ENCODE results near the gene DENND2D.

The DENND2D gene

DNA sequence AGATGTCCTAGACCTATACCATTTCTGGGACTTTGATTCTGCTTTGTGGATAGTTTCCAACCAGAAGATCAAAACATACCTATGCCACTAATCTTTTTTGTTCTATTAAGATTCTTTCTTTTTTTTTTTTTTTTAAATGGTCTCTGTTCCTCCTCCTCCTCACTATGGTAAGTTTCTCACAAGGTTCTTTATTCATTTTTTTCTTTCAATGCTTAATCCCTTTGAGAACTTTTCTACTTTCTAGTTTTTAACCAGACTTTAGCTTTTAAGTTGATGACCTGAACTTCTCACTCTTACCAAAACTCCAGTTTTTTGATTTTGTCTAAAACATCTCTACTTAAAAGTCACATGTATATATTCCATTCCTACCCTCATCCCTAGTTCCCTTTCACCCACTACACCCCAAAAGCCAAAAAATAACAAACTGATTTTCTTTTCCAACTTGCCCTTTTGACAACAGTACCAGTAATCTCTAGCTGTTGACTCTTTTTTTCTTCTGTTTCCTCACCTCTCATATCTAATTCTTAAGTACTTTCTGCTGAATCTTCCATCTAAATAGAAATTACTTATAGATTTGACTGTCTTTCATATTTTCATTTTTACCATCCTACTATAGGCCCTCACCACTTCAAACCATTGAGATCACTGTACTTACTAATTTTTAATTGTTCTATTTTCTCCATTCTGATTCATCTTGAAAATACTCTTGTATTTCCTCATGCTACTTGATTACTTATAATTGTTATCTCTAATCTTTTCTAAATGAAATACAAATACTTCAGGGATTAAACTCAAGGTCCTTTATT lies 54.3 kb downstream of the DENND2D start:
- Histone ChIP-seq H3K27ac (ENCODE audit: low read depth, low read length) (no peak overlapping the region), H4K20me1 (ENCODE audit: control insufficient read depth, insufficient read depth, low read depth, low read length) (peaks cover 8% of the 10 kb centered on the region), H3K4me1 (ENCODE audit: control insufficient read depth, low read length) (peaks cover 21% of the 10 kb centered on the region), H3K36me3 (ENCODE audit: control insufficient read depth, low read length) (peaks cover 72% of the 10 kb centered on the region), H3K79me2 (ENCODE audit: control insufficient read depth, low read length) (peaks cover 100% of the 10 kb centered on the region), H3K9me2 (replicated peaks; ENCODE audit: control insufficient read depth, low read length) (no peaks in the 10 kb centered on the region), H3K4me3 (ENCODE audit: low read length) (no peak overlapping the region), H3K9me3 (ENCODE audit: control insufficient read depth, insufficient read depth, low read length) (no peaks in the 10 kb centered on the region), H3K4me2 (ENCODE audit: low read length) (no peak overlapping the region), H3K27me3 (ENCODE audit: control insufficient read depth, low read length) (no peaks in the 10 kb centered on the region), H3F3A (ENCODE audit: control insufficient read depth, insufficient read depth) (no peaks in the 10 kb centered on the region)
- TF ChIP-seq, protein P1, sequence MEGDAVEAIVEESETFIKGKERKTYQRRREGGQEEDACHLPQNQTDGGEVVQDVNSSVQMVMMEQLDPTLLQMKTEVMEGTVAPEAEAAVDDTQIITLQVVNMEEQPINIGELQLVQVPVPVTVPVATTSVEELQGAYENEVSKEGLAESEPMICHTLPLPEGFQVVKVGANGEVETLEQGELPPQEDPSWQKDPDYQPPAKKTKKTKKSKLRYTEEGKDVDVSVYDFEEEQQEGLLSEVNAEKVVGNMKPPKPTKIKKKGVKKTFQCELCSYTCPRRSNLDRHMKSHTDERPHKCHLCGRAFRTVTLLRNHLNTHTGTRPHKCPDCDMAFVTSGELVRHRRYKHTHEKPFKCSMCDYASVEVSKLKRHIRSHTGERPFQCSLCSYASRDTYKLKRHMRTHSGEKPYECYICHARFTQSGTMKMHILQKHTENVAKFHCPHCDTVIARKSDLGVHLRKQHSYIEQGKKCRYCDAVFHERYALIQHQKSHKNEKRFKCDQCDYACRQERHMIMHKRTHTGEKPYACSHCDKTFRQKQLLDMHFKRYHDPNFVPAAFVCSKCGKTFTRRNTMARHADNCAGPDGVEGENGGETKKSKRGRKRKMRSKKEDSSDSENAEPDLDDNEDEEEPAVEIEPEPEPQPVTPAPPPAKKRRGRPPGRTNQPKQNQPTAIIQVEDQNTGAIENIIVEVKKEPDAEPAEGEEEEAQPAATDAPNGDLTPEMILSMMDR (IDR thresholded peaks at IDR 0.05; ENCODE audit: low read depth, low read length, poor library complexity, severe bottlenecking) = no peak
- no peak for TF ChIP-seq EZH2phosphoT487 (IDR thresholded peaks at IDR 0.05; ENCODE audit: borderline replicate concordance, low read length)

DNA sequence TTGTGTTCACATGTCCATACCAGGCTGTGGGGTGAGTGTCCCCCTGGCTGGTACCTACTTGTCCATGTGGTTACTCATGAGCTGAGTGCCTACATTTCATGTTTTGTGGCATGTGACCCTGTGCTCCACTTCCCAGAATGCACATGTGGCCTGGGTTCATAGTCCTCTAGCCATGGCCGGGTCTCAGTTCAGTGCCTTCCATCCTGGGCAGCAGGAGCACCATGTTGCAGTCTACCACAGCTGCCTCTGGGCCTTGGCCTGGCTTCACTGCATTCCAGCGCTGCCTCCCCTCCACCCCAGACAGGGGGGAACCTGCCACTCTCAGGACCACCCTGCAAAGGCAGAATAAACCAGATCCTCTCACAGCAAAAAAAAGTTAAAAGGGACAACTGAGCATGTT lies 54.9 kb downstream of the DENND2D start:
- Histone ChIP-seq H3K4me1 (ENCODE audit: control insufficient read depth, low read length) (peaks cover 22% of the 10 kb centered on the region), H3K79me2 (ENCODE audit: control insufficient read depth, low read length) (peaks cover 100% of the 10 kb centered on the region), H4K20me1 (ENCODE audit: control insufficient read depth, insufficient read depth, low read depth, low read length) (peaks cover 8% of the 10 kb centered on the region), H3F3A (ENCODE audit: control insufficient read depth, insufficient read depth) (no peaks in the 10 kb centered on the region), H3K27ac (ENCODE audit: low read depth, low read length) (no peak overlapping the region), H3K9me2 (replicated peaks; ENCODE audit: control insufficient read depth, low read length) (no peaks in the 10 kb centered on the region), H3K4me3 (ENCODE audit: low read length) (no peak overlapping the region), H3K9me3 (ENCODE audit: control insufficient read depth, insufficient read depth, low read length) (no peaks in the 10 kb centered on the region), H3K36me3 (ENCODE audit: control insufficient read depth, low read length) (peaks cover 67% of the 10 kb centered on the region), H3K4me2 (ENCODE audit: low read length) (no peak overlapping the region), H3K27me3 (ENCODE audit: control insufficient read depth, low read length) (no peaks in the 10 kb centered on the region)
- TF ChIP-seq, protein P1 (IDR thresholded peaks at IDR 0.05; ENCODE audit: low read depth, low read length, poor library complexity, severe bottlenecking) = no peak

DNA sequence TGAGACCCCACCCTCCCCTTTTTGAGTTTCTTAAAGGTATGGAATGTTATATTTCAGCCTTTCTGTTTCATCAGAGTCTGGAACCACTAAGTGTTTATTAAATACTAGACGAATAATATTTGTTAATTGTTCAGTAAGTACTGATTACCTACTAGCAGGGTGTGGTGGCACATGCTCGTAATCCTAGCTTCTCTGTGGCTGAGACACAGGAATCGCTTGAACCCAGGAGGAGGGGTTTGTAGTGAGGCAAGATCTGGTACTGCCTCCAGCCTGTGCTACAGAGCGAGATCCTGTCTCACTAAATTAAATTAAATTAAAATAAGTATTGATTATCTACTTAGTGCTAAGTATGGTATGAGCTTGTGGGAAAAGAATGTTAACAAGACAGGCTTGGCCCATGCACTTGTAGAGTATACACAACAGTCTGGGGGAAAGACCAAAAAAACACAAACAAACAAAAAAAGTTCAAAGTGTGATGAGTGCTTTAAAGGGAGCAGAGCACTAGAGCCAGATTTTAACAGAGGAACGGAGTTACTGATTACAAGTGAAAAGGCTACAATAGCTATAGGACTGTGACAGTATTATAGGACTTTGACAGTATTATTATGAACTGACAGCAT lies 58.0 kb downstream of the DENND2D start:
- peaks cover 100% of the 10 kb centered on the region for H3K79me2 ChIP-seq (ENCODE audit: control insufficient read depth, low read length)
- H3K4me2 ChIP-seq (ENCODE audit: low read length) = peak overlapping the region; percentile 88
- H3K27me3 ChIP-seq (ENCODE audit: control insufficient read depth, low read length) = no peaks in the 10 kb centered on the region
- H3K4me3 ChIP-seq (ENCODE audit: low read length) = peak overlapping the region; percentile 97
- TF ChIP-seq EZH2phosphoT487 (IDR thresholded peaks at IDR 0.05; ENCODE audit: borderline replicate concordance, low read length) = no peak
- TF ChIP-seq, protein P1 (IDR thresholded peaks at IDR 0.05; ENCODE audit: low read depth, low read length, poor library complexity, severe bottlenecking) = no peak
- no peaks in the 10 kb centered on the region for H3K9me2 ChIP-seq (replicated peaks; ENCODE audit: control insufficient read depth, low read length)
- H3K36me3 ChIP-seq (ENCODE audit: control insufficient read depth, low read length) = peaks cover 60% of the 10 kb centered on the region
- no peak overlapping the region for H3K27ac ChIP-seq (ENCODE audit: low read depth, low read length)
- H3K9me3 ChIP-seq (ENCODE audit: control insufficient read depth, insufficient read depth, low read length) = no peaks in the 10 kb centered on the region
- peaks cover 8% of the 10 kb centered on the region; the same call in 1 of the 2 replicates for H4K20me1 ChIP-seq (ENCODE audit: control insufficient read depth, insufficient read depth, low read depth, low read length)
- H3F3A ChIP-seq (ENCODE audit: control insufficient read depth, insufficient read depth) = no peaks in the 10 kb centered on the region
- H3K4me1 ChIP-seq (ENCODE audit: control insufficient read depth, low read length) = peaks cover 35% of the 10 kb centered on the region
